HepG2 (cell line): Measurements from ENCODE around the gene CPT1B. TPM values are rescaled to one million over a fixed set of nuclear protein-coding genes. Genes with fewer than 3 reads are reported as not detected.

Experiments
- BCL6 ChIP-seq: IDR thresholded peaks from 2 replicates; pipeline ENCODE4 v1.6.1; 2016; ENCODE audit warnings: missing genetic modification reagents, missing compliant biosample characterization
- CEBPZ ChIP-seq: IDR thresholded peaks from 2 replicates; pipeline ENCODE4 v1.6.1; 2012; ENCODE audit warnings: low read length, improper control_type of control experiment
- ESRRA ChIP-seq: sonication (generic); formaldehyde crosslinking; IDR thresholded peaks from 2 replicates; pipeline ENCODE4 v1.5.1; 2020; ENCODE audit warnings: mild to moderate bottlenecking, low read depth, missing genetic modification reagents
- ETV6 ChIP-seq: sonication (generic); formaldehyde crosslinking; conservative IDR thresholded peaks from 2 replicates; pipeline ENCODE4 v1.4.0; 2020; ENCODE audit warnings: missing genetic modification reagents
- FIP1L1 ChIP-seq: fragments of 200-400 bp; formaldehyde crosslinking; IDR thresholded peaks from 2 replicates; pipeline ENCODE4 v1.6.1; 2018; ENCODE audit warnings: low read depth, mild to moderate bottlenecking, low read length, moderate library complexity, borderline replicate concordance; ENCODE audit not compliant: insufficient read depth
- JDP2 ChIP-seq: sonication (generic); formaldehyde crosslinking; IDR thresholded peaks from 2 replicates; pipeline ENCODE4 v1.8.1; 2022; ENCODE audit warnings: missing genetic modification reagents, borderline replicate concordance
- KDM2A ChIP-seq: sonication (generic); formaldehyde crosslinking; IDR thresholded peaks from 2 replicates; pipeline ENCODE4 v1.4.0; 2020; ENCODE audit warnings: low read depth, missing genetic modification reagents, borderline replicate concordance
- NFYC ChIP-seq: IDR thresholded peaks from 2 replicates; pipeline ENCODE4 v1.6.1; 2016; ENCODE audit warnings: missing genetic modification reagents, missing compliant biosample characterization
- NR2F2 ChIP-seq: IDR thresholded peaks from 2 replicates; pipeline ENCODE4 v1.6.1; 2012; ENCODE audit warnings: low read depth, inconsistent platforms, borderline replicate concordance
- PCBP2 ChIP-seq: fragments of 200-400 bp; formaldehyde crosslinking; optimal IDR thresholded peaks from 2 replicates; pipeline ENCODE3; 2018; ENCODE audit warnings: low read length, low read depth; ENCODE audit not compliant: poor library complexity, severe bottlenecking
- PHF20 ChIP-seq: sonication (generic); formaldehyde crosslinking; IDR thresholded peaks from 2 replicates; pipeline ENCODE4 v1.5.0; 2020; ENCODE audit warnings: mild to moderate bottlenecking, missing genetic modification reagents
- SP2 ChIP-seq: sonication (generic); formaldehyde crosslinking; IDR thresholded peaks from 2 replicates; pipeline ENCODE4 v1.5.1; 2020; ENCODE audit warnings: mild to moderate bottlenecking, missing genetic modification reagents
- ZBTB20 ChIP-seq: sonication (generic); formaldehyde crosslinking; IDR thresholded peaks from 2 replicates; pipeline ENCODE4 v1.8.1; 2023; ENCODE audit warnings: missing genetic modification reagents, low read depth, mild to moderate bottlenecking, borderline replicate concordance
- ZBTB7B ChIP-seq: sonication (generic); formaldehyde crosslinking; IDR thresholded peaks from 2 replicates; pipeline ENCODE4 v1.4.0; 2020; ENCODE audit warnings: missing genetic modification reagents
- ZNF160 ChIP-seq: sonication (generic); formaldehyde crosslinking; IDR thresholded peaks from 2 replicates; pipeline ENCODE4 v1.8.0; 2022; ENCODE audit warnings: mild to moderate bottlenecking, inconsistent platforms, missing genetic modification reagents
- ZNF460 ChIP-seq: sonication (generic); formaldehyde crosslinking; IDR thresholded peaks from 2 replicates; pipeline ENCODE4 v1.5.1; 2020; ENCODE audit warnings: missing genetic modification reagents, mild to moderate bottlenecking, borderline replicate concordance
- ZNF850 ChIP-seq: sonication (generic); formaldehyde crosslinking; conservative IDR thresholded peaks from 2 replicates; pipeline ENCODE4 v1.9.0; 2021; ENCODE audit warnings: mild to moderate bottlenecking, missing genetic modification reagents
- polyA plus RNA-seq, 8 experiments: library from polyadenylated mRNA; depleted of rRNA in 3 of 8; stranded (reverse) in 7 of 8; unstranded in 1 of 8; fragments of >200 nt; fragmentation: Illumina TruSeq in 4 of 8; extraction: Trizol in 4 of 8; gene quantifications; 2 replicates each; pipeline versions ENCODE4 v1.2.1 to v1.2.3, GENCODE V29; 2011 to 2016; ENCODE audit warnings: low read depth in 4 of 8, missing spikeins in 1 of 8, mixed read lengths in 1 of 8; ENCODE audit not compliant: insufficient read depth in 1 of 8
- total RNA-seq, 5 experiments: library from RNA; depleted of rRNA; stranded (reverse); fragments of >200 nt; fragmentation: Illumina TruSeq; extraction: Trizol; gene quantifications; 2 replicates each; pipeline ENCODE4 v1.2.3, GENCODE V29; 2016; ENCODE audit warnings: low read depth in 1 of 5
- TF ChIP-seq, protein P1 (sequence below): conservative IDR thresholded peaks from 2 replicates; pipeline ENCODE4 v1.6.1; 2018; ENCODE audit warnings: missing genetic modification reagents
- TF ChIP-seq, protein P2 (sequence below): sonication (generic); formaldehyde crosslinking; IDR thresholded peaks from 2 replicates; pipeline ENCODE4 v1.5.0; 2020; ENCODE audit warnings: missing genetic modification reagents
- TF ChIP-seq, protein P3 (sequence below): sonication (generic); formaldehyde crosslinking; conservative IDR thresholded peaks from 2 replicates; pipeline ENCODE4 v1.4.0; 2020; ENCODE audit warnings: missing genetic modification reagents

The CPT1B gene
- total and polyA plus RNA-seq, 2 of the 13 experiments (the other 11 are each of a cell fraction or from before 2014, with no cell fraction given) = 9.2 to 19.5 TPM

DNA sequence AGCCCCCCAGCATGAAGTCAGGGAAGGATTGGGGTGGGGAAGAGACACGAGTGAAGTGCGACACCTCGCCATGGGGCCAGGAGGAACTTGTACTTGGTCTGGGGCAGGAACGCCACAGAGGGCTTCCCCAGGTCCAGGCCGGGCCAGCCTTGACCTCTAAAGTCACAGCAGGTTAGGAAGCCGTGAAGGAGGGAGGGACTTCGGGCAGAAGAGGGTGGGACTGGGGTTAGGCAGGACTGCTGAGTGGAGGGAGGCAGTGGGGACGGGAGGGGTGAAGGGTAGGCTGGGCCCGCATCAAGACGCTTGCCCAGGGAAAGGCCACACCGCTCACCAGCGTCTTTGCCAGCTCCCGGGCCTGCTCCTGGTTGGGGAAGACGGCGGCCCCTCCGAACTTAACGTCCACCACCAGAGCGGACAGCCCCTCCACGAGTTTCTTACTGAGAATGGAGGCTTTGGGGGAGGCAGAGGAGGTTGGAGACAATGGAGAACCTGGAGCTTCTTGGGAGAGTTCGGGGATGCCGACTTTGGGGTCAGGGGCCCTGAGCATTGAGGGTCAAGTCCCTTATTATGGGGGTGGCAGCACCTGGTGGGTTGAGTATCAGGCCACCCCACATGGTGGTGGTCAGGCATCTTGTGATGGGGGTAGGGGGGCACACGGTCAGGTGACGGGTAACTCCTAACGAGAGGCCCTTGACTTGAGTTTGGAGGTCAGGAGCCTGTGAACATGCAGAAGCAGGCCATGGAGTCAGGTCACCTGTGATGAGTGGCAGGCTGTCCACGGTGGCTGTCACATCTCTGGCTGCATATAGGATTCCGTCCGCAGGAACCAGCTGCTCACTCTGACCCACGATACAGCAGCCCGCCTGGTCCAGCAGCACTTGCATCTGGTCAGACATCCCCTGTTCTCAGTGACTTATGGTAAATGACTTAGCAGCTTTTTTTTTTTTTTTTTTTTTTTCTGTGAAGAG is 51.1 kb downstream of the CPT1B start (continued):
- TF ChIP-seq KDM2A (CRISPR knock-in tag) (0 out of 2 replicates have a peak, but pooled peaks have one; percentile 71), ZNF460 (CRISPR knock-in tag) (no peak), ESRRA (CRISPR knock-in tag) (no peak), JDP2 (CRISPR knock-in tag) (no peak), ZBTB7B (peak; percentile 19; the same call in 1 of the 2 replicates), BCL6 (CRISPR knock-in tag) (no peak), ZNF850 (no peak), CEBPZ (no peak), PCBP2 (no peak), FIP1L1 (0 out of 2 replicates have a peak, but pooled peaks have one; percentile 25), SP2 (CRISPR knock-in tag) (no peak), NFYC (CRISPR knock-in tag) (0 out of 2 replicates have a peak, but pooled peaks have one; percentile 16), PHF20 (CRISPR knock-in tag) (no peak), ZBTB20 (CRISPR knock-in tag) (no peak), ZNF160 (0 out of 2 replicates have a peak, but pooled peaks have one; percentile 67), NR2F2 (peak; percentile 60; the same call in 1 of the 2 replicates), ETV6 (CRISPR knock-in tag) (no peak)
- TF ChIP-seq, protein P1, sequence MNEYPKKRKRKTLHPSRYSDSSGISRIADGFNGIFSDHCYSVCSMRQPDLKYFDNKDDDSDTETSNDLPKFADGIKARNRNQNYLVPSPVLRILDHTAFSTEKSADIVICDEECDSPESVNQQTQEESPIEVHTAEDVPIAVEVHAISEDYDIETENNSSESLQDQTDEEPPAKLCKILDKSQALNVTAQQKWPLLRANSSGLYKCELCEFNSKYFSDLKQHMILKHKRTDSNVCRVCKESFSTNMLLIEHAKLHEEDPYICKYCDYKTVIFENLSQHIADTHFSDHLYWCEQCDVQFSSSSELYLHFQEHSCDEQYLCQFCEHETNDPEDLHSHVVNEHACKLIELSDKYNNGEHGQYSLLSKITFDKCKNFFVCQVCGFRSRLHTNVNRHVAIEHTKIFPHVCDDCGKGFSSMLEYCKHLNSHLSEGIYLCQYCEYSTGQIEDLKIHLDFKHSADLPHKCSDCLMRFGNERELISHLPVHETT = no peak
- TF ChIP-seq, protein P2, sequence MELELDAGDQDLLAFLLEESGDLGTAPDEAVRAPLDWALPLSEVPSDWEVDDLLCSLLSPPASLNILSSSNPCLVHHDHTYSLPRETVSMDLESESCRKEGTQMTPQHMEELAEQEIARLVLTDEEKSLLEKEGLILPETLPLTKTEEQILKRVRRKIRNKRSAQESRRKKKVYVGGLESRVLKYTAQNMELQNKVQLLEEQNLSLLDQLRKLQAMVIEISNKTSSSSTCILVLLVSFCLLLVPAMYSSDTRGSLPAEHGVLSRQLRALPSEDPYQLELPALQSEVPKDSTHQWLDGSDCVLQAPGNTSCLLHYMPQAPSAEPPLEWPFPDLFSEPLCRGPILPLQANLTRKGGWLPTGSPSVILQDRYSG (CRISPR knock-in tag) = no peak
- TF ChIP-seq, protein P3, sequence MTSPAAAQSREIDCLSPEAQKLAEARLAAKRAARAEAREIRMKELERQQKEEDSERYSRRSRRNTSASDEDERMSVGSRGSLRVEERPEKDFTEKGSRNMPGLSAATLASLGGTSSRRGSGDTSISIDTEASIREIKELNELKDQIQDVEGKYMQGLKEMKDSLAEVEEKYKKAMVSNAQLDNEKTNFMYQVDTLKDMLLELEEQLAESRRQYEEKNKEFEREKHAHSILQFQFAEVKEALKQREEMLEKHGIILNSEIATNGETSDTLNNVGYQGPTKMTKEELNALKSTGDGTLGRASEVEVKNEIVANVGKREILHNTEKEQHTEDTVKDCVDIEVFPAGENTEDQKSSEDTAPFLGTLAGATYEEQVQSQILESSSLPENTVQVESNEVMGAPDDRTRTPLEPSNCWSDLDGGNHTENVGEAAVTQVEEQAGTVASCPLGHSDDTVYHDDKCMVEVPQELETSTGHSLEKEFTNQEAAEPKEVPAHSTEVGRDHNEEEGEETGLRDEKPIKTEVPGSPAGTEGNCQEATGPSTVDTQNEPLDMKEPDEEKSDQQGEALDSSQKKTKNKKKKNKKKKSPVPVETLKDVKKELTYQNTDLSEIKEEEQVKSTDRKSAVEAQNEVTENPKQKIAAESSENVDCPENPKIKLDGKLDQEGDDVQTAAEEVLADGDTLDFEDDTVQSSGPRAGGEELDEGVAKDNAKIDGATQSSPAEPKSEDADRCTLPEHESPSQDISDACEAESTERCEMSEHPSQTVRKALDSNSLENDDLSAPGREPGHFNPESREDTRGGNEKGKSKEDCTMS (CRISPR knock-in tag) = no peak
